GM18498 (cell line): ENCODE measurements around the gene KCNJ9.

Experiments used
- ATAC-seq: cut with Tn5 transposase; IDR thresholded peaks from one replicate; pipeline ENCODE4 v1.9.1; 2021; ENCODE audit warnings: mild to moderate bottlenecking, moderate library complexity; ENCODE audit not compliant: unreplicated experiment

The KCNJ9 gene

DNA sequence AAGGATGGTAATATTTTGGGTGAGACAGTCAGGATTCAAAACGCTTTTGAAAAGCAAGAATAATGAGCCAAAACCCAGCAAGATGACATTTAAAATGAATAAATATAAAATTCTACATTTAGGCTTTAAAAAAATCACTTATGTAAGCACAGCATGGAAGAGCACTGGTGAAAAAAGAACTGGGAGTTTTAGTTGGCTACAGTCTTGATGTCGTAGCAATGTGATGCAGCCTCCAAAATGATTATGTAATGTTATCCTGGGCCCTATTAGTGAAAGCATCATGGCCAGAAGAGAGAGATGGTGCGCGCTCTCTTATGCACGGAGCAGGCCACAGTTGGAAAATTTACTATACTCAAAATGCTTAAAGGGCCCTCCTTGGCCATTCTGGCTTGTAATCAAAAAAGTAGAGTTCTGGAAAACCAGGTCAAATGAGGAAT is 5.1 kb downstream of the KCNJ9 start:
- no peak for ATAC-seq

DNA sequence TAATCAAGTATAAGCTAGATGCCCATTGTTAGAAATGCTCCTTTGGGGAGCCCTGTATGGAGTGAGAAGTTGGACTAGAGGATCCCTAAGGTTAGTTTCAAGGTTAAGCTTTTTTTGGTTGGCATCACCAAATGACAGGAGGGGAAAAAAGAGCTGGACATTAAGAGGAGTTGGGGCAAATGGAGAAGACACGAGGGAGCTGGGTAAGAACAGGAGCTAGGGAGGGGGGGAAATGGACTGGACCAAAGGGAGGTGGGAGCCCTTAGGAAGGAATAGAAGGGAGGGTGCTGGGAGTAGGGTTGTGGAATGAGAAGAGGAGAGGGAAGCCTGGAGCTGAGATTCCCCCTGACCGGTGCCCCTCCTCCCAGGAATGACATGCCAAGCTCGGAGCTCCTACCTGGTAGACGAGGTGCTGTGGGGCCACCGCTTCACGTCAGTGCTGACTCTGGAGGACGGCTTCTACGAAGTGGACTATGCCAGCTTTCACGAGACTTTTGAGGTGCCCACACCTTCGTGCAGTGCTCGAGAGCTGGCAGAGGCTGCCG is 5.9 kb downstream of the KCNJ9 start:
- ATAC-seq: no peak

DNA sequence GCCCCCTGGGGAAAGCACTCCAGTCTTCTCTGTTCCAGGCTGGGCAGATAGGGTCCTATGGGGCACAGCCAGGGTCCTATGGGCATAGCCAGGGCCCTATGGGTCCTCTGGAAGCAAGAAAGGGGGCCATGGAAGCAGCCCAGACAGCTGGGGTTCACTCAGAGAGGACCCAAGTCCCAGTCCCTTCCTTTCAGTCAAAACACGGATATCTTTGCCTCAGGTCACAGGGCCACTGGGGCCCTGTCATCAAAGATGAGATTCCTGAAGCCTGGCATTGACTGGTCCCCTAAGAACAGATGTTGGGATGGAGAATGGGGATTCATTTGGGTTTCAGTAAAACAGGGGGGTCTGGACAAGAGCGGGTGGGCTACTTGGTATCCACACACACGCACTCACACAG is 8.5 kb downstream of the KCNJ9 start:
- no peak for ATAC-seq

DNA sequence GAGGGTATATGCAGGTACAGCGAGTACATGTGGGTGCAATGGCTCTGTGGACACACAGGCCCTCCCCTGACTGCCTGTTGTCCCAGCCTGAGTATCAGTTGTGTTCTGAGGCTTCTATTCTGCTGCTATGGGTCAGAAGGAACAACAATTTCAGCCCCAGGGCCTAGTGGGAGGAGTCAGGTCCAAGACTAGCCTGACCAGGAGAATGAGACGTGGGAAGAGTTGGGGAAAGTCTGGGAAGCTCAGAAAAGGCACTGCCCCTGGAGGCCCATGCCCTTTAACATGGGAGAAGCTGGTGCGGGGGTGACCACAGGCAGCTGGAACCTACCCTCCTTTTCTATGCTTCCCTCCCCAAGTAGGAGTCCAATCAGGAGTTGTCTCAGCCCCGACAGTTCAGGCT is 9.4 kb downstream of the KCNJ9 start:
- ATAC-seq: no peak

DNA sequence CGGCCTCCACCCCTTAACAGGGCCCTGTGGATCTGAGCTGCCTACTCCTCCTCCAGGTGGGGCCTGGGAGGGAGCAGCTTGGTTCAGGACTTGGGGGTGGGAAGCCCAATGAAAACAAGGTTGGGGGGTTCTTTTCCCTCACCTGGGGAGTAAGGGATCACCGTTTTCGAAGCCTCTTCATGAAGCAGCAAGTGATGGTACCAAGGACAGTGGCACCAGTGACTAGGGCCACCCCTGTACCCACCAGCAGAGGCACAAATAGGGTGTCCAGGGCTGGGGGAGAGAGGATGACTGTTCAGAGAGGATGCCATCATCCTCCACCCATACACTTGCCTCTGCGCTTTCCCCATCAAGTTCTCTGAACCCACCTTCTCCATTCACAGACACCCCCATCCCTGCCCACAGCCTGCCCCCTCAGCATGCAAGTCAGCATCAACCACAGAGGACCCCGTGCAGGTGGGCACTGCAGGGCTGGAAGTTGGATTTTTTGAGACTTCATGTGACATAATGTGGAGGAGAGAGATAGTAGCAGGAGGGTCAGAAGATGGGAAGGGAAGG is 10.4 kb downstream of the KCNJ9 start:
- no peak for ATAC-seq

DNA sequence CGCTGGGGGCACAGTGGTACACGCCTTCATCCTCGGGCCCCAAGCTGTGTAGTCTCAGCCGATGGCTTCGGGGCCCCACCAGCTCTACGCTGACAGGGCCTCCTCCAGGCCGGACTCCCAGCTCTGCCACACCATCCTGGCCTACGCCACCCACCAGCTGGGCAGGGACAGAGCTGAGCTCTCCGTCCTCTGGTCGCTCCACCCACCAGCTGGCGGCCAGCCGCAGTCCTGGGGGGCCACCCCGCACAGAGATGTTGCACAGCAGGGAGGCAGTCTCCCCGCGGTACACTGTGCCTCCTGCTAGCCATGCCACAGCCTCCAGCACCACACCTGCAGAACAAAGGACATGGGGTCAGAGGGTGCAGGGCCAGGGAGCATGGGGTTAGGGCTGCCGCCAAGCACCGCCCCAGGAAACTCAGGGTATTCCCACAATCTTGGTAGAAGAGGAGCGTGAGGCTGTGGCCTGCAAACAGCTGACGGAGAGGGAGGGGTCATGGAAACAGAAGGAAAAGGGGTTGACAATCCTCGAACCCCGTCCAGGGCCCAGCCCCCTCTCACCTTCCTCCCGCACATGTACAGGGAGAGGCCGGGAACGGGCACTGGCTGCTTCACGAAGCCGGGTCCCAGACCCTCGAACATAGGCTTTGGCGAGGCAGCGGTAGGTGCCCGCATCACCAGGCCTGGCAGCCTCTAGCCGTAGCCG is 11.2 kb downstream of the KCNJ9 start:
- ATAC-seq: no peak

DNA sequence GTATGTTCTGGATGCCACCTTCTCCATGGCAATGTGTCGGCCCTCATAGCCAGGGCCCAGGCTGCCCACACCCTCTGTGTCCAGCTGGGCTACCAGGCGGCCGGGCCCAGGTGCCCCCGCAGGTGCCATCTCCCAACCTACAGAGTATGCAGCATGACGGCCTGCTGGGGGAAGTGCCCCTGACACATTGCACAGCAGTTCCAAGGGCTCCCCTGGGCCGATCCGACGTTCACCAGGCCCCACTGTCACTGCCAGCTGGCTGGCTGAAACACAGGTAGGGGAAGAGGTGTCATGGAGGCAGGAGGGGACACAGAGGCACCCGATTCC is 11.7 kb downstream of the KCNJ9 start:
- ATAC-seq: no peak

DNA sequence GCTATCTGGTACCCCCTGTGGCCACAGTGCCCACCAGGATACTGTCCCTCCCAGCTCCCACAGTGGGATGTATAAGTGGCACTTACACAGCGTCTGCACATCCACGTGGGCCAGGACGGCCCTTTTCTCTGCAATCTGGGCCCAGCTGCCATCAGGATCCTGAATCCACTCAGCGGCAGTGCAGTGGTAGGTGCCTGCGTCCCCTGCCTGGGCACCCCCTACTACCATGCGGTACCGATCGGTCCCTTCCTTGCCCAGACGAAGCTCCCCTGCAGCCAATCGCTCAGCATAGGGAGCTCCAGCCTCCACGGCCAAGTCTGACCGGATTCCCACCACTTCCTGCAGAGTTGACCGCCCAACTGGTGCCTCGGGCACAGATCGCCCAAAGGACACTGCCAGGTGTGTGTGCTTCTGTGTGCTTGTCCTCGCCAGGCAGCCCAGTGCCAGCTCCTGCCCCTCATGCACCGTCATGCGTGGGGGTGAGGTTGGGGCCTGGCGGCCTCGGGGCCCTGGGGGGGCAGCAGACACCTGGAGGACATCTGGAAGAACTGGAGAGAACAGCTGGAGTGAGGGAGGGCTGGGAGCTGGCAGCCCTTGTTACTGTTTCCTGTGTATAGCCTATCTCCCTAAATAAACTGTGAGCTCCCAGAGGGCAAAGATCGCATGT is 12.4 kb downstream of the KCNJ9 start:
- ATAC-seq: no peak

DNA sequence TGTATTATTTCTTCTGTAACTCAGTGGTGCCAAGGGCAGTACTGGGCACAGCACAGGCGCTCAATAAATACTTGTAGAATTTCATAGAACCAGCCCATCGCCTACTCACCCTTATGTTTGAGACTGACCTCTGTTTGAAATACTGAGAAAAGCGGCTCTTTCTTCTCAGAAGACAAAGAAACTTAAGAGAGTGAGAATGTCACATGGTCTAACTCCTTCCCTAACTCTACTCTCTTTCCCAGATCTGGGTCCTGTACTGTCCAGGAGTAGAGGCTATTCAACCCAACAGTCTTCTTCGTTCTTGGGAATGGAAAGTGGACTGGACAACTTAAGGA is 12.9 kb downstream of the KCNJ9 start:
- ATAC-seq: no peak

DNA sequence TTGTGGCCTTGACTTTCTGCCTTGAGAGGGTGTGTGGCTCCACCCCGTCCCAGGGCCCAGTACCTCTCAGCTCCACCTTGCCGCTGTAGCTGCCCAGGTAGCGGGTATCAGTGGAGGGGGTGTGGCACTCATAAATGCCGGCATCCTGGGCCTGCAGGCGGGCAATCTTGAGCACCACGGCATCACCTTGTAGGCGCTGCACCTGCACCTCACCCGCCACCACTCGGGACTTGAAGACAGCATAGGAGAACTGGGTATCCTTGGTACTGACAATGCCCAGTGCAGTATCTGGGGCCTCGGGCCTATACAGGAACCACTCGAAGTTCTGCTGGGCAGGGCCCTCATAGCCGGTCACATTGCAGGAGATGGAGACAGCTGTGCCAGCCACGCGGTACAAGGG is 13.5 kb downstream of the KCNJ9 start:
- no peak for ATAC-seq

DNA sequence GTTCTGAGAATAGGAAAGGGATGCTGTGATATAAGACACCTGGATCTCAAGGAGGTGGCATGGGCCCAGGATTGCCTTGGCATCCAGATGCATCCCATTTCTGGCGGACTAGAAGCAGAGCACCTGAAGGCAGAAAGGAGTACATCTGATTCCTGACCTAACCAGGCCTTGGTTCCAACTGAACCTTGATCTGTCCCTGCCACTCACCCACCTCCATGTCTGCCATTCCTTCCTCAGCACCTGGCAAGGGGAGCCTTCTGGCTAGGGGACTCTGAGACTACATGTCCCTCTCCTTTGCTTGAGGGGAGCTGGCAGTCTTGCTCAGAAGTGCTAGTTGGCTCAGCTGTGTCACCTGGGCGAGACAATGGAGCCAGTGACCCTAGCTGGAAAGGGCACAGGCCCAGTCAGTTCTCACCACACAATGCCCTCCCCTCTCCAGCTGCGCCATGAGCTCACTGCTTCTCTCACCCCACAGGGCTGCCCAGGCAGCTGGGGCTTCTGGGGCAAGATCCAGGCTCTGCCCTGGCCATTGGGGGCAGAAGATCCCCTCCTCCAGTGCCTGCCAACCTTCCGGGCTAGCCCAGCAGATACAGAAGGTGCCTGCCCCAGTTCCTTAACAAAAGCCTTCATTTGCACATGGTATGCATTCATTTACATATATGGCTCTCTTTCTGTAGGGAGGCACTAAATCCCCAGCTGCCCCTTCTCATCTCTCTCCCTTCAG is 14.2 kb downstream of the KCNJ9 start:
- ATAC-seq: no peak

DNA sequence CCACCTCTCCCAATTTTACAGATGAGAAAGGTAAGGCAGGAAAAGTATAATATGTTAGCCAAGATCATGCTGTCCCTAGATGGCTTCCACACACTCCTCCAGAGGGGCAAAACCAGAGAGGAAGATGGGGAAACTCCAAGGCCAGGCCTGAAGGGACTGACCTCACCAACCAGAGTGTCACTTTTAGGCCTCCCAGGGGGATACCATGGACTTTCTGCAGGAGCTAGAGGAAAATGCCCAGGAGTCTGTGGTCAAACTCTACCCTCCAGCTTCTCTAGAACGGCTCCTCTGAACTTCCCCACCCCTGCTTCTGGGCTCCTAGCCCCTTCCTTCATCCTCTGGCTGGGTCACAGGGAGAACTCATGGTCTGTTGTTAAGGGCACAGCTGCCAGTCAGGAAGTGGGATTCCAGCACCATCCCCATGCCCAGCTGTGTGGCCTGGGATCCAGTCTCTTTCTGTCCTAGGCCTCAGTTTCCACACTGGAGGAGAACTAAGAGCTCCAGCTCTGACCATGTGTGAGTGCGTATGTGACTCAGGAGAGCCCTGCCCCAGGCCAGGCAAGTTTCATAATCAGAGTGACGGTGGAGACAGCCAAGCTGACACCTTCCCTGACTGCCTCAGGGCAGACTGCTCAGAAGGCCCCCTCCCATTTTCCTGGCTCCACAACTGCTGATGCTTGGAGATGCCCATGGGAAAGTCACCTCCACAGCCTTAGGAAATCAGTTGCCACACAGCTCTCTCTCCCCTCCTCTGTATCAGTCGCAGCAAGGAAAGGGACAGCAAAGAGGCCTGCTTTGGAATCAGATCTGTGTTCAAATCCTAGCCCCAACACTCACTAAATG is 15.2 kb downstream of the KCNJ9 start:
- ATAC-seq: no peak

DNA sequence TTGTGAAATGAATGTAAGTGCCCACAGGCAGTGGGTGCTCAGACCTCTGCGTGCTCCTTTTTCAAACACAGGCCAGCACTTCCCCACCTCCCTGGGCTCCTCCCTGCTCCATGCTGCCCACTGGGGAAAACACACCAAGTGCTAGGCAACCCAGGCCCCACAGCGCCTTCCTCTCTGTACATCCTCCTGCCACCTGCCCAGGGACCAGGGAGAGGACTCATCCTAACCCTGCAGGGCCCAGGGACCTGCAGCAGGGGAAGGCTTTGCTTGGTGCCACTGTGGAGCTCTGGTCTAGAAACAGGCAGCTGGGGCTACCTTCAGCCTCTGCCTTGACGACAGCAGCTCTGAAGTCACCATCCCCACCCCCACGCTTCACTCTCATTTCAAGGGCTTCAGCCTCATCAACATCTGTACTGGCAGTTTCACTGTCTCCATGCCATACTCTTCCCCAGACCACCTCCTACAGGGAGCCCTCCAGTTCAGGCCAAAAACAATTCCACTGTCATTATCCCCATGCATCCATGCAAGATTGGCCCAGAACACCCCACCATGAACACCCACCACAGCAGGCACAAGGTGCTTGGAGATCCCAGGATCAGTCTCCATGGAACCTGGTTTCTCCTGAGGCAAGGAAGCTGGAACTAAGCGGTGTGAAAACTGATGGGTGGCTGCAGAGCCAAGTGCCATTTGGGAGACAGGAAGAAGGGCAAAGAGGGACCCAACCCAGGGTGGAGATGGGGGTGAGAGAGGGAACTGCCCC is 16.0 kb downstream of the KCNJ9 start:
- no peak for ATAC-seq

DNA sequence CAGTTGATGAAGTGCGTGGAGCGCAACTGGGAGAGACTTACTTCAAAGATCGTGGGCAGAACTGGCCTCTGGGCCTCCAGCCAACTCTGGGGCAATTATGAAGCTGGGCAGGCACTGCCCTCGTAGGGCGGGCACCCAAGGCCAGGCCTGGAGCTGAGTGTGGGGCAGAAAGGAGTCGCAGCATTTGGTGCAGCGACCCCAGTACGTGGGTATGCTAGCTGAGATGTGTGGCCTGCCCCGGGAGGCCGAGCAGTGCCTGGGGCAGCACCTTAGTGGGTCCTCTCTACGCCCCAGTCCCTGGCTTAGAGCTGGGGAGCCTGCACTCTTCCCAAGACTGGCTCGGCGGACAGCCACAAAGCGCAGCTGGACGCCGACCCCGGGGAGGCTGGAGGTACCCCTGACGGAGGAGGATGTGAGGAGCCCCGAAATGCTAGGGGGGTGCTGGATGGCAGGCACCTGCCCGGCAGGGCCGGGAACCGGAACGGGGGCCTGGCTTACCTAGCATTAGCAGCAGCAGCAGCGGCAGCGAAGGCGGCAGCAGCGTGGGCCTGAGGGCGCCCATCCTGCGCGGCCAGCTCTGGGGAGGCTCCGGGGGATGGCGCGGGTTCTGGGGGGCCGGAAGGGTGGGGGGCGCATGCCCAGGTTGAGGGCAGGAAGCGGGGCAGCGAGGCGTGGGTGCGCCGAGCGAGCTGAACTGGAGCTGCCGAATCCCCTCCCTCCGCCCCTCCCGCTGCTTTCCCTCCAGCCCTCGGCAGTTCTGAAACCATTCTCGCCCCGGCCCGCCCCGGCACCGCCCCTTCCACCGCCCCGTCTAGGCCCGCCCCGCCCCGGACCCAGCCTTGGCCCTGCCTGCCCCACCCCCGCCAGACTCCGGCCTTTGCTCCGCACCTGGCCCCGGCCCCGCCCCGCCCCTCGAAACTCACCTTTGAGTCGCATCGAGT is 16.8 kb downstream of the KCNJ9 start, which contains the start of gene IGSF8:
TSS of gene IGSF8 (minus strand) at position 709 of the 941 bp plus-strand sequence. CDS start at position 562, 147 bp downstream.
- ATAC-seq: peak; percentile 59

DNA sequence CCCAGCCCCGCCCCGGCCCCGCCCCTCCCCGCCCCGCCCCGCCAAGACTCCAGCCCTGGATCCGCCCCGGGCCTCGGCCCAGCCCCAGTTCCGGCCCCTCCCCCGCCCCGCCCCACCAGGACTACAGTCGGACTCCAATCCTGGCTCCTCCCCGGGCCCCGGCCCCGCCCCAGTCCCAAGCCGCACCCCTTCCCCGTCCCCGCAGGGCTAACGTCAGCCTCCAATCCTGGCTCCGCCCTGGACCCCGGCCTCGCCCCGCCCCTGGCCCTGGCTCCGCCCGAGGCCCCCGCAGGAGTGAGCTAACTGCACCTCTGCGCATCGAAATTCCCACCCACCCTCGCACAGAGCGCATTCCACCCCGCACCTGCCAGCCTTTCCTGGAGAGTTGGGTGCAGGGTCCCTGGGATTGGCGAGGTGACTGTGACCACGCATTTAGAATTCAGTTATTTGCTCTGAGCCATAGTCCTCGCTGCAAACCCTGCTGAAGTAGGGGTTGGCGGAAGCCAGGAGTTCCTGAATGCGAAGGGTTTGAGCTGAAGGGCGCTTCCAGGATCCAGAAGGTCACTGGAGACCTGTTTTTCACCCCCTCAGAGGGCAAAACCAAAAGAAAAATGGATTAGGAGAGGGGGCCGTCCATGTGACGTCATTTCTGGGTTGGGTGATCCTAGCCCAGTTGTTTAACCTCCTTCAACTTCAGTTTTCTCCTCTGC is 17.7 kb downstream of the KCNJ9 start:
- peak; percentile 87 for ATAC-seq

DNA sequence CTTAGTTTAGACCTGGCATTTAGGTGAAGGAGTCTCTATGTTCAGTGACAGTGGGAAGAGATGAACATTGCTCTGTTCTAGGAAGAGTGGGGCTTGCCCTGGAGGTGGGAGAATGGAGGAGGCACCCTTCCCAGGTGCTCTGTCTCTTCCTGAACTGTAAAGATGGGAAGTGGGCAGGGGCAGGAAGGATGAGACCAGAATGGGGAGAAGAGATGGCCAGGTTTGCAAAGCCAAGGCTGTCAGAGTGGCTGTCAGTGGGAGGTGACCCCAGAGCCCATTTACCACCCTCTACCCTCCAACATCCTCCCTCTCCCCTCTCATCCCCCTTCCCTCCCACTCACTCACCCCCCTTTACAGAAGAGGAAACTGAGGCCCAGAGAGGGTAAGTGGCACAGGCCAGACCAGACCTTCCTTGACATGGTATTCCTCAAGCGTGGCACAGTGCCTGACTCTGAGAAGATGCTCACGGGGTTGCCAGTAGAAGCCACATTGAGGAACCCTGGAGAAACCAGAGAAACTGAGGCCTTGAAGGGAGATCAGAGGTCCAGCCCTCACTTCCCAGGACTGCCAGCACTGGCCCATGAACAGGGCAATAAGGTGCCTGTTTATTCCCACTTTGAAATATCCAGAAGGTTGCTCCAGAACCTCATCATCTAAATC is 18.5 kb downstream of the KCNJ9 start:
- no peak for ATAC-seq

DNA sequence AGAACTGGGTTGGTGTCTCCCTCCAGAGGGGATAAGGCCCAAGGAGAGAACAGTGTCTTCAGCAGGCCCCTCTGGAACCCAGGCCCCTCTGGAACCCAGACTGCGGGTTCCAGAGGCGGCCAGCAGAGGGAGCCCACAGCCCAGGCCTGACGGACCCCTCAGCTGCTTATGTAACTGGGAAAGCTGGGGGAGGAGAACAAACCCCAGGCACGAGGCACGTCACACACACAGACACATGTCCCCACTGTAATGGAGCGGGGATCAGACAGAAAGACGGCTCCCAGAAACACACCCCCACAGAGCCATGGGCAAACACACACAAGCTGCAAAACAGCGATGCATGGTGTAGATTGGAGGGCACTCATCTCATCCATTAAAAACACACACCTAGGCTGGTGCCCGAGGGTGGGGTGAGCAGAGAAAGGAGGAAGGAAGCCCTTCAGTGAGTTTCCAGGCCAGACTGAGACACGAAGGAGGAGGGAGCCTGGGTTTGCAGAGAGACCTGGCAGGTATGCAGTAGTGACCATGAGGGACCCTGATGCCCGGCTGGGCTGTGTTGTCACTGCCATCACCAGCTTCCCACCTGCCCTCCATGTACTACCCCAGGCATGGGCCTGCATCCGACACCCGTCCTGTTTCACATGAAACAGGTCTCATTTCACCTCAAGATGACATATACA is 19.8 kb downstream of the KCNJ9 start:
- no peak for ATAC-seq
